GDM1 (cell line): ENCODE measurements around the gene AGPAT4.
"Not testable (repeated sequence)": the region's sequence is repeated elsewhere in the genome, so short reads cannot be mapped to it uniquely, and the experiment has no call there.

Experiments
- DNase-seq: peaks from one replicate; lab custom pipeline; 2025; lab: John Stamatoyannopoulos, UW

Gene AGPAT4

GRCh38 chr6:161273752-161274487 is at the start of gene AGPAT4:
Gene AGPAT4, minus strand, starts transcription at chr6:161274061. Its CDS starts 41,848 bp downstream, at chr6:161232213.
- DNase-seq, result peak; percentile 78

- no peak for DNase-seq
Measured at GRCh38 chr6:161319231-161319630, 45.4 kb upstream of the AGPAT4 start.

GRCh38 chr6:161318456-161318855 is 44.6 kb upstream of the AGPAT4 start:
- DNase-seq, result no peak

GRCh38 chr6:161316531-161316930 is 42.7 kb upstream of the AGPAT4 start:
- no peak for DNase-seq

GRCh38 chr6:161315246-161315917 is 41.5 kb upstream of the AGPAT4 start:
- DNase-seq, result not testable (repeated sequence)

- DNase-seq, result not testable (repeated sequence)
Measured at GRCh38 chr6:161314541-161315245, 40.8 kb upstream of the AGPAT4 start.

- no peak for DNase-seq
Measured at GRCh38 chr6:161313940-161314509, 40.2 kb upstream of the AGPAT4 start.

- DNase-seq, result not testable (repeated sequence)
Measured at GRCh38 chr6:161313475-161313874, 39.6 kb upstream of the AGPAT4 start.

- not testable (repeated sequence) for DNase-seq
Measured at GRCh38 chr6:161309774-161310173, 35.9 kb upstream of the AGPAT4 start.

- DNase-seq, result no peak
Measured at GRCh38 chr6:161308075-161308655, 34.3 kb upstream of the AGPAT4 start.

- no peak for DNase-seq
Measured at GRCh38 chr6:161305860-161306259, 32.0 kb upstream of the AGPAT4 start.

GRCh38 chr6:161303628-161304340 is 29.9 kb upstream of the AGPAT4 start:
- DNase-seq, result no peak

GRCh38 chr6:161302949-161303348 is 29.1 kb upstream of the AGPAT4 start:
- no peak for DNase-seq

- DNase-seq, result no peak
Measured at GRCh38 chr6:161301338-161301737, 27.5 kb upstream of the AGPAT4 start.

- no peak for DNase-seq
Measured at GRCh38 chr6:161300823-161301222, 27.0 kb upstream of the AGPAT4 start.

- DNase-seq, result no peak
Measured at GRCh38 chr6:161299726-161300125, 25.9 kb upstream of the AGPAT4 start.

- DNase-seq, result no peak
Measured at GRCh38 chr6:161295784-161296183, 21.9 kb upstream of the AGPAT4 start.

- DNase-seq, result no peak
Measured at GRCh38 chr6:161292650-161293281, 18.9 kb upstream of the AGPAT4 start.

- DNase-seq, result no peak
Measured at GRCh38 chr6:161292145-161292544, 18.3 kb upstream of the AGPAT4 start.

- DNase-seq, result no peak
Measured at GRCh38 chr6:161290751-161291150, 16.9 kb upstream of the AGPAT4 start.

GRCh38 chr6:161284653-161285052 is 10.8 kb upstream of the AGPAT4 start:
- no peak for DNase-seq
